ENCODE data around the gene SEMA3E.

The SEMA3E gene

DNA sequence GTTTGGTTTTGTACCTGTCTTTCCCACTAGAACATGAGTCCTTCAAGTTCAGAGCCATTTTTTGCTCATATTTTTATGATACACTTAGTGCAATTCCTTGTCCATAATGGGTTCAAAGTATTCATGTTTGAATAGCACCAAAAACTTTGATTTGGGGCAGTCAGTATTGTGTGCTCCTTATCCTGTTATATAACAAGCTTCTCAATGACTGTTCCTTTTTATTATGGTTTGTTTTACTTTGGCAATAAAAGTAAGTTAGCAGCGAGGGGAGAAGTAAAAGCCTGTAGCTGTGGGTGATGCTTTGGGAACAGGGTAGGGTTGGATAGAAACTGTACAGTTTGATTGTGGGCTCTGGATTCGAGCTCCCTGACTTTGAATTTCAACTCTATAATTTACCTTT is 311.9 kb downstream of the SEMA3E start:
- DNase-seq = no peak

DNA sequence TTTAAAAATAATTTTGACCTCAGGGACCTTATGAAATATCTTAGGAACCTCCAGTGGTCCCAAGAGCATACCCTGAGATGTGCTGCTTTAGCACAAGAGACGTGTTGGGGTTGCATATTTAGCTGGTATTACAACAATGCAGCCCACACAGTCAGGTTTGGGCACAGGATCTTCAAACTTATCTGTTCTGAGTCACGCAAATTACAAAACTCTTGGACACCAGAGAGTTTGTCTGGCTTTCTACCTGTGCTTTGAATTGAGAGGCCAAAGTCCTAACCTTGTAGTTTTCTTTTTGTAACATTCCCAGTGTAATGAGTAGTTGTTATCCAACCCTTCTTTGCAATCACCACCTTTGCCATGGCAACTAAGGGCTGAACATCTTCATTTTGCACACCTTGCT is 322.7 kb downstream of the SEMA3E start:
- no peak for DNase-seq

DNA sequence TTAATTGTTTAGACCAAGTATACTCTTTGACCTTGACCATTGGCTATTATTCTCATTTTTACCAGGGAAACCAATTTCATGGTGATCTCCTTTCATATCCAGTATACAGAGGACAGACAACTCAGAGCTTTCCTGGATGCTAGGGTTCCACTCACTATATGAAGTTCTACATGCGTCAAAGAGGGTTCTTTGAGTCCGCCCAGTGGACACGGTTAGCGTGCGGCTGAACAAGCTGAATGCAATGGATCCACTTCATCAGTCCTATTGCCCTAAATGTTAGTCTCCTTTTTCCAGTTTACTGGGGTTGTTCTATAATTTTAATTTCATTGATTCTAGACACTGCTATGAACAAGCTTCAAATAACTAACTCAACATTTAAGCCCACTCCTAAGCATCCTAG is 323.9 kb downstream of the SEMA3E start:
- no peak for DNase-seq

DNA sequence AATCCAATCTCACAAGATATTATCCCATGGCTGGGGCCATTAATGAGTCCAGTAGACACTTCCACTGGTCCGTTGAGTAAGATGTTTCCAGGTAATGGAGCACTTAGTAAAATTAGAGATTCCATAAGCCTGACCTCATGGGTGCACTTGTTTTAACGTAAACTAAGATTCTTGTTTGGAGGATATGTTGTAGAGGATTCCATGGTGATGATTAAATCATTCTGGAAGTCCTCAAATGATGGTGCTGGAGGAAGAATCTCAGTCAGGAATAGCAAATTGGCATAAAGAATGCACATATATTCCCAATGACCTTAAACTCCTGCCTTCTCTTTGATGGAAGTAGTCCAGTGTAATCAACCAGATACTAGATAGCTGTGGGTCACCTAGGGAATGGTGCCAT is 324.3 kb downstream of the SEMA3E start:
- no peak for DNase-seq

DNA sequence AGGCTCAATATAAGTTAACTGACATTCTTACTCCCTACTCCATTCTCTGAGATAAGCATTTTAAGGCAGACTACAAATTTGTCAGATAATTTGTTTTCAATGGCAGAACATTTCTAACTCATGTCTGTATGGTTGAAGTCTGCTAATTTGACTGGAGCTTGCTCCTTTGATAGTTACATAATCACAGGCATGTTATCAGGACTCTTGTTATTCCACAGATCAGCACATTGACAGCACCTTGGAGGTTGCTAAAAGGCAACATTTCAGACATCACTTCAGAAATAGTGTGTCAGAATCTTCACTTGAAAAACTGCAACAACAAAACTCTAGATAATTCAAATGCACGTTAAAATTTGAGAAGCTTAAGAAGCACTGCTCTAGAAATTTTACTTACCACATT is 327.9 kb downstream of the SEMA3E start:
- no peak for DNase-seq

DNA sequence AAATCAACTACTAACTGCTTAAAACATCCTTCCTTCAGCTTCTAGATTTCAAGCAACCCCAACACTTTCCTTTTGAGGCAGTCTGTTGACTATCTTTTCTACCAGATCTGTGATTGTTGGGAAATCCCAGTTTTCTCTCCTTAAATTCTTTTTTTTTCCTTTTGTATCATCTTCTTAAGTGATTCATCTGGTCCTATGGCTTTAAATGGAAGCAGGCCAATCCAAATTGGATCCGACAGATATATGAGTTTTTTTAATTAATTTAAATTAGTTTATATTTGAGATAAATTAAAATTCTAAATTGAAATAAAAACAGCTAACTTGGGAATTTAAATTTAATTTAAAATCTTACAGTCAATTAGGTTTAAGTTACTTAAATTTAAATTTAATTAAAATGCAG is 335.0 kb downstream of the SEMA3E start:
- DNase-seq = no peak
